Panc1 (cell line): ENCODE data around the gene CYP2W1.

Experiments used
- CTCF ChIP-seq: fragments of 450-650 bp; IDR thresholded peaks from 2 replicates; pipeline ENCODE4 v1.5.1; 2017; ENCODE audit warnings: mild to moderate bottlenecking
- POLR2AphosphoS5 ChIP-seq: IDR thresholded peaks from 2 replicates; pipeline ENCODE4 v1.6.1; 2012; ENCODE audit warnings: mild to moderate bottlenecking, low read depth, low read length, moderate library complexity
- REST ChIP-seq, 2 experiments: IDR thresholded peaks; 2 replicates each; pipeline ENCODE4 v1.6.1; 2011 to 2012; ENCODE audit warnings: low read depth in 2 of 2, control low read depth in 1 of 2, low read length in 1 of 2, mild to moderate bottlenecking in 1 of 2, moderate library complexity in 1 of 2; ENCODE audit not compliant: insufficient read depth in 1 of 2
- SIN3A ChIP-seq: IDR thresholded peaks from 2 replicates; pipeline ENCODE4 v1.6.1; 2012; ENCODE audit warnings: low read depth, mild to moderate bottlenecking, low read length, moderate library complexity, borderline replicate concordance; ENCODE audit not compliant: insufficient read depth
- TCF7L2 ChIP-seq: IDR thresholded peaks from 2 replicates; pipeline ENCODE4 v1.6.1; 2011; ENCODE audit warnings: mild to moderate bottlenecking, low read depth, low read length, inconsistent platforms

GRCh38 chr7:1027242-1028043, 44.5 kb downstream of the CYP2W1 start:
- no peak for TF ChIP-seq CTCF
- TF ChIP-seq SIN3A: no peak
- TF ChIP-seq TCF7L2: no peak
- no peak for TF ChIP-seq REST (IDR thresholded peaks at IDR 0.05; ENCODE audit: insufficient read depth in 1 of 2, low read depth in 2 of 2, low read length in 1 of 2)
- no peak for TF ChIP-seq POLR2AphosphoS5
